ENCODE results near the gene STK24.

DNA sequence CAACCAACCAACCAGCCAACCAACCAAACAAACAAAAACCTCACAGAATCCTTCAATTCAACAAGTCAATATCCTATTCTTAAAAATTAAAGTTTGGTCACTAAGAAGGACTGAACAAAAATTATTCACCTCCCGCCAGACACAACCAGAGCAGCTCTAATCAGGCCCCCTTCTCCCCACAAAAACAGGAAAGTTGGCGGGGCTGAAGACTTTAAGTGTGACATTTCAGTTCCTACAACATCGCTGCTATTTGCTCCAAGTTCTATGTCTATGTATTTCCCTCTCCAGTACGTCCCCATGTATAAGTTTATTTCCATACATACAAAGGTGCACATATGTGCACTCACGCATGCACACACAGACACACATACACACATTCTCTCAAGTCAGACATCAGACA, 32.8 kb upstream of the STK24 start:
- no peak for TF ChIP-seq POLR2A (IDR thresholded peaks at IDR 0.05; ENCODE audit: low read depth, low read length)
- no peak for TF ChIP-seq CTCF (conservative IDR thresholded peaks at IDR 0.05; ENCODE audit: low read depth, low read length)
- TF ChIP-seq RFX5 (IDR thresholded peaks at IDR 0.05; ENCODE audit: low read depth, low read length), result no peak
- no peak for TF ChIP-seq CEBPB (IDR thresholded peaks at IDR 0.05; ENCODE audit: low read depth, low read length)
- TF ChIP-seq, protein P1, sequence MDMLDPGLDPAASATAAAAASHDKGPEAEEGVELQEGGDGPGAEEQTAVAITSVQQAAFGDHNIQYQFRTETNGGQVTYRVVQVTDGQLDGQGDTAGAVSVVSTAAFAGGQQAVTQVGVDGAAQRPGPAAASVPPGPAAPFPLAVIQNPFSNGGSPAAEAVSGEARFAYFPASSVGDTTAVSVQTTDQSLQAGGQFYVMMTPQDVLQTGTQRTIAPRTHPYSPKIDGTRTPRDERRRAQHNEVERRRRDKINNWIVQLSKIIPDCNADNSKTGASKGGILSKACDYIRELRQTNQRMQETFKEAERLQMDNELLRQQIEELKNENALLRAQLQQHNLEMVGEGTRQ (IDR thresholded peaks at IDR 0.05; ENCODE audit: low read depth, low read length), result no peak
- no peak for TF ChIP-seq MAFK (IDR thresholded peaks at IDR 0.05; ENCODE audit: low read depth, low read length)
- no peak for TF ChIP-seq SMC3 (IDR thresholded peaks at IDR 0.05; ENCODE audit: low read depth, low read length)
